Activated B cell treated with CpG ODN at 0.5 μM for 24 hours (primary cell): ENCODE data around the gene CDC42SE2. TPM values are rescaled to one million over a fixed set of nuclear protein-coding genes. Genes with fewer than 3 reads are reported as not detected.
"Not testable (repeated sequence)": the region's sequence is repeated elsewhere in the genome, so short reads cannot be mapped to it uniquely, and the experiment has no call there.

ENCODE experiments used
- ATAC-seq: fragments of 200-7000 bp; cut with Tn5 transposase; one replicate; pipeline ENCODE4 v1.10.0; 2021; ENCODE audit warnings: low read depth, mild to moderate bottlenecking, moderate library complexity
- CTCF ChIA-PET: fragments of 350-600 bp; sonication (Branson Sonifier 250); formaldehyde crosslinking; loops from one replicate; lab custom pipeline; 2021; ENCODE audit warnings: antibody characterized with exemption; lab: Charles Lee
- POLR2A ChIA-PET: fragments of 350-600 bp; sonication (Branson Sonifier 250); formaldehyde crosslinking; loops from one replicate; lab custom pipeline; 2021; ENCODE audit warnings: antibody characterized with exemption; lab: Charles Lee
- DNase-seq: peaks from one replicate; pipeline ENCODE4 v3.0.0; 2022
- H3K27ac Mint-ChIP-seq: one replicate; pipeline ENCODE4 v1.8.0; 2020; ENCODE audit warnings: mixed read lengths
- H3K27me3 Mint-ChIP-seq: one replicate; pipeline ENCODE4 v1.8.0; 2021; ENCODE audit warnings: mixed read lengths
- H3K36me3 Mint-ChIP-seq: one replicate; pipeline ENCODE4 v1.8.0; 2021; ENCODE audit warnings: low read depth, mixed read lengths
- H3K4me1 Mint-ChIP-seq: one replicate; pipeline ENCODE4 v1.8.0; 2021; ENCODE audit warnings: mixed read lengths
- H3K4me3 Mint-ChIP-seq: one replicate; pipeline ENCODE4 v1.8.0; 2020; ENCODE audit warnings: mild to moderate bottlenecking, mixed read lengths
- H3K9me3 Mint-ChIP-seq: one replicate; pipeline ENCODE4 v1.8.0; 2020; ENCODE audit warnings: mixed read lengths
- CTCF ChIP-seq: fragments of 200-600 bp; IDR thresholded peaks from one replicate; pipeline ENCODE4 v1.8.0; 2022; ENCODE audit warnings: antibody characterized with exemption, mild to moderate bottlenecking
- intact Hi-C: fragments of 100-400 bp; cut with micrococcal nuclease; formaldehyde crosslinking; loops from one replicate; pipeline ENCODE4 v1.15.1; 2024
- total RNA-seq: library from RNA; stranded (reverse); gene quantifications from 2 replicates; pipeline ENCODE4 v1.2.3, GENCODE V29; 2022

CDC42SE2 gene
- total RNA-seq, 1 donor from 2014 or later, result 122 TPM

- Mint-ChIP-seq H3K27me3 (no peaks in the 10 kb centered on the region), H3K9me3 (no peaks in the 10 kb centered on the region), H3K4me3 (no peak overlapping the region), H3K27ac (no peak overlapping the region), H3K36me3 (peaks cover 48% of the 10 kb centered on the region), H3K4me1 (peaks cover 63% of the 10 kb centered on the region)
- DNase-seq (no peak), ATAC-seq (no peak)
- POLR2A ChIA-PET, result interaction anchor here (0.7 kb wide), 1 partner anchor 66 kb away, joined by 3 read pairs; no protein-coding TSS in a partner anchor
- intact Hi-C loops, result loop anchor here (5.0 to 10.0 kb wide), 2 partner anchors 54 kb away; no protein-coding TSS in a partner anchor
- TF ChIP-seq CTCF, result no peak
- CTCF ChIA-PET, result no interaction called here
These were observed 64.9 kb downstream of the CDC42SE2 start for GRCh38 chr5:131328536-131329285.

DNA sequence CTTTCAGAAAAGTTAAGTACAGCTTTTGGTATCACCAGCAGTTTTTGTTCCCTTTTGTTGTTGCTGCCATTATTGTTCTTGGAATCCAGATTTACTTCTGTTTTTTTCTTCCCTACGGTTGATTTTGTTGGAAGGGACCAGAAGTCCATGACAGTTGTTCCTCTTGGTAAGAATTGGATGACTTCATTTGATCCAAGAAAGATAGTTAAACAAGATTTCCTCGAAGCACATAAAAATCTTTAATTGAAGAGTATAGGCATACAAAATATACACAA is 65.4 kb downstream of the CDC42SE2 start:
- TF ChIP-seq CTCF, result no peak
- Mint-ChIP-seq H3K4me1 (peaks cover 63% of the 10 kb centered on the region), H3K27me3 (no peaks in the 10 kb centered on the region), H3K36me3 (peaks cover 49% of the 10 kb centered on the region), H3K27ac (no peak overlapping the region), H3K9me3 (no peaks in the 10 kb centered on the region), H3K4me3 (no peak overlapping the region)
- ATAC-seq (no peak), DNase-seq (no peak)
- POLR2A ChIA-PET, result interaction anchor here (0.6 to 0.7 kb wide), 2 partner anchors 66 to 149 kb away, joined by 3 to 5 read pairs; no protein-coding TSS in a partner anchor
- intact Hi-C loops, result loop anchor here (5.0 to 10.0 kb wide), 2 partner anchors 53 to 54 kb away; no protein-coding TSS in a partner anchor
- CTCF ChIA-PET, result no interaction called here

- Mint-ChIP-seq H3K4me3 (no peak overlapping the region), H3K27me3 (no peaks in the 10 kb centered on the region), H3K4me1 (peaks cover 62% of the 10 kb centered on the region), H3K9me3 (no peaks in the 10 kb centered on the region), H3K27ac (peak overlapping the region; percentile 11), H3K36me3 (peaks cover 50% of the 10 kb centered on the region)
- ChIA-PET CTCF (no interaction called here), POLR2A (no interaction called here)
- intact Hi-C loops, result no loop called here
- DNase-seq (no peak), ATAC-seq (no peak)
- TF ChIP-seq CTCF, result no peak
These were observed 66.2 kb downstream of the CDC42SE2 start for GRCh38 chr5:131330031-131330430.

DNA sequence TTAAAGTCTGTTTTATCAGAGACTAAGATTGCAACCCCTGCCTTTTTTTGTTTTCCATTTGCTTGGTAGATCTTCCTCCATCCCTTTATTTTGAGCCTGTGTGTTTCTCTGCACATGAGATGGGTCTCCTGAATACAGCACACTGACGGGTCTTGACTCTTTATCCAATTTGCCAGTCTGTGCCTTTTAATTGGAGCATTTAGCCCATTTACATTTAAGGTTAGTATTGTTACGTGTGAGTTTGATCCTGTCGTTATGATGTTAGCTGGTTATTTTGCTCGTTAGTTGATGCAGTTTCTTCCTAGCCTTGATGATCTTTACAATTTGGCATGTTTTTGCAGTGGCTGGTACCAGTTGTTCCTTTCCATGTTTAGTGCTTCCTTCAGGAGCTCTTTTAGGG is 71.9 kb downstream of the CDC42SE2 start:
- not testable (repeated sequence) for H3K4me3 Mint-ChIP-seq

GRCh38 chr5:131336801-131337200 is 72.9 kb downstream of the CDC42SE2 start:
- H3K36me3 Mint-ChIP-seq, result peaks cover 74% of the 10 kb centered on the region
- H3K9me3 Mint-ChIP-seq, ATAC-seq, POLR2A ChIA-PET, DNase-seq, H3K27ac Mint-ChIP-seq, CTCF ChIA-PET, H3K27me3 Mint-ChIP-seq, H3K4me3 Mint-ChIP-seq, intact Hi-C loops: not testable (repeated sequence)
- H3K4me1 Mint-ChIP-seq, result peaks cover 65% of the 10 kb centered on the region

More for the DNA sequence above, 71.9 kb downstream of the CDC42SE2 start:
- CTCF ChIA-PET, ATAC-seq, intact Hi-C loops, H3K27me3 Mint-ChIP-seq, H3K9me3 Mint-ChIP-seq, H3K27ac Mint-ChIP-seq, DNase-seq, POLR2A ChIA-PET: not testable (repeated sequence)
- Mint-ChIP-seq H3K4me1 (peaks cover 59% of the 10 kb centered on the region), H3K36me3 (peaks cover 66% of the 10 kb centered on the region)

GRCh38 chr5:131337240-131338050 is 73.6 kb downstream of the CDC42SE2 start:
- not testable (repeated sequence) for DNase-seq

More at GRCh38 chr5:131337240-131338050, 73.6 kb downstream of the CDC42SE2 start:
- H3K27me3 Mint-ChIP-seq, POLR2A ChIA-PET, intact Hi-C loops, ATAC-seq, H3K27ac Mint-ChIP-seq, H3K9me3 Mint-ChIP-seq, CTCF ChIA-PET, H3K4me3 Mint-ChIP-seq: not testable (repeated sequence)
- Mint-ChIP-seq H3K36me3 (peaks cover 70% of the 10 kb centered on the region), H3K4me1 (peaks cover 65% of the 10 kb centered on the region)
